SU-DHL-6 (cell line): ENCODE measurements around the gene MYPN.

Experiments
- CTCF ChIP-seq: fragments of 200-600 bp; sonication (generic); IDR thresholded peaks from one replicate; pipeline ENCODE4 v1.5.1; 2017; ENCODE audit warnings: antibody characterized with exemption, mild to moderate bottlenecking, low read length, moderate library complexity; ENCODE audit not compliant: insufficient read depth, poor library complexity, severe bottlenecking
- EZH2phosphoT487 ChIP-seq: fragments of 200-600 bp; sonication (generic), shearing (Covaris generic); conservative IDR thresholded peaks from 2 replicates; pipeline ENCODE4 v1.6.1; 2018; ENCODE audit warnings: mild to moderate bottlenecking, antibody characterized with exemption, low read length, moderate library complexity, mixed read lengths

GRCh38 chr10:68192113-68192512 lies 82.8 kb downstream of the MYPN start:
- TF ChIP-seq EZH2phosphoT487 (no peak), CTCF (no peak)
